Measurements from ENCODE around the gene MB. TPM values are rescaled to one million over a fixed set of nuclear protein-coding genes. Genes with fewer than 3 reads are reported as not detected.

Gene MB
- total RNA-seq, 2 donors from 2014 or later, result not detected

GRCh38 chr22:35560824-35561223 is 56.3 kb downstream of the MB start:
- peaks cover 0 to 3% of the 10 kb centered on the region in 2 donors for H3K4me1 Mint-ChIP-seq (ENCODE audit: low read depth in 2 of 2)
- no peaks in the 10 kb centered on the region for H3K36me3 Mint-ChIP-seq
- no peaks in the 10 kb centered on the region for H3K9me3 Mint-ChIP-seq
- H3K27ac Mint-ChIP-seq, result no peak overlapping the region
- no peak overlapping the region for H3K4me3 Mint-ChIP-seq
- no peak for DNase-seq (ENCODE audit: low spot score)
- H3K27me3 Mint-ChIP-seq, result peaks cover 32 to 33% of the 10 kb centered on the region in 2 donors
- no peak for ATAC-seq

GRCh38 chr22:35560366-35560765 is 56.8 kb downstream of the MB start:
- H3K36me3 Mint-ChIP-seq, result no peaks in the 10 kb centered on the region
- H3K4me3 Mint-ChIP-seq, result no peak overlapping the region
- DNase-seq (ENCODE audit: low spot score), result no peak
- peaks cover 0 to 3% of the 10 kb centered on the region in 2 donors for H3K4me1 Mint-ChIP-seq (ENCODE audit: low read depth in 2 of 2)
- no peak for ATAC-seq
- peaks cover 32% of the 10 kb centered on the region in 2 donors for H3K27me3 Mint-ChIP-seq
- H3K27ac Mint-ChIP-seq, result no peak overlapping the region
- no peaks in the 10 kb centered on the region for H3K9me3 Mint-ChIP-seq

- ATAC-seq, result no peak
- H3K9me3 Mint-ChIP-seq, result no peaks in the 10 kb centered on the region
- H3K4me1 Mint-ChIP-seq (ENCODE audit: low read depth in 2 of 2), result peaks cover 0 to 3% of the 10 kb centered on the region in 2 donors
- no peak overlapping the region for H3K27ac Mint-ChIP-seq
- peaks cover 23 to 30% of the 10 kb centered on the region in 2 donors for H3K27me3 Mint-ChIP-seq
- H3K36me3 Mint-ChIP-seq, result no peaks in the 10 kb centered on the region
- H3K4me3 Mint-ChIP-seq, result no peak overlapping the region
- DNase-seq (ENCODE audit: low spot score), result no peak
Observed at GRCh38 chr22:35559354-35560005, 57.6 kb downstream of the MB start.

- H3K4me3 Mint-ChIP-seq, result no peak overlapping the region
- DNase-seq (ENCODE audit: low spot score) (no peak), ATAC-seq (no peak)
- H3K27ac Mint-ChIP-seq, result no peak overlapping the region
- H3K36me3 Mint-ChIP-seq, result no peaks in the 10 kb centered on the region
- H3K4me1 Mint-ChIP-seq (ENCODE audit: low read depth in 2 of 2), result peaks cover 0 to 3% of the 10 kb centered on the region in 2 donors
- H3K9me3 Mint-ChIP-seq, result no peaks in the 10 kb centered on the region
- H3K27me3 Mint-ChIP-seq, result peaks cover 20 to 28% of the 10 kb centered on the region in 2 donors
Observed at GRCh38 chr22:35558719-35559118, 58.4 kb downstream of the MB start.

- ATAC-seq (no peak), DNase-seq (ENCODE audit: low spot score) (no peak)
- H3K4me1 Mint-ChIP-seq (ENCODE audit: low read depth in 2 of 2), result peaks cover 0 to 3% of the 10 kb centered on the region in 2 donors
- no peak overlapping the region for H3K4me3 Mint-ChIP-seq
- H3K9me3 Mint-ChIP-seq, result no peaks in the 10 kb centered on the region
- peaks cover 20 to 30% of the 10 kb centered on the region in 2 donors for H3K27me3 Mint-ChIP-seq
- no peak overlapping the region for H3K27ac Mint-ChIP-seq
- no peaks in the 10 kb centered on the region for H3K36me3 Mint-ChIP-seq
Observed at GRCh38 chr22:35558031-35558430, 59.1 kb downstream of the MB start.

Other genes starting within 250 kb of the MB start
- gene HMOX1, start 236.2 kb downstream of the MB start, total RNA-seq, result 1 to 10 TPM; 4.9 to 7.3 TPM
- 100 to 1,000 TPM; 169 to 339 TPM for gene MCM5, start 217.2 kb downstream of the MB start, total RNA-seq
- gene RASD2, start 76.5 kb downstream of the MB start, total RNA-seq, result under 1 TPM in 1 of 2 donors, not detected in 1; 0.07 TPM
- 100 to 1,000 TPM in 1 of 2 donors, 10 to 100 TPM in 1; 63.8 to 142 TPM for gene APOL6, start 31.1 kb upstream of the MB start, total RNA-seq
- not detected for gene APOL5, start 100.5 kb upstream of the MB start, total RNA-seq

Data from natural killer cell treated with Interleukin-12 subunit alpha and Interleukin-12 subunit beta and Interleukin-15 and Interleukin-18, amount 100 ng/mL, for 72 hours (primary cell).